ENCODE measurements around the gene LHFPL6. TPM values are rescaled to one million over a fixed set of nuclear protein-coding genes. Genes with fewer than 3 reads are reported as not detected.

LHFPL6 gene
- total RNA-seq, 2 experiments from 2014 or later: 0.60 to 0.74 TPM

- intact Hi-C loops (cut with micrococcal nuclease): no loop called here
- Mint-ChIP-seq H3K36me3 (ENCODE audit: low read depth) (no peaks in the 10 kb centered on the region), H3K27me3 (peaks cover 5% of the 10 kb centered on the region), H3K9me3 (no peaks in the 10 kb centered on the region), H3K4me1 (ENCODE audit: low read depth) (no peaks in the 10 kb centered on the region), H3K27ac (no peak overlapping the region), H3K4me3 (no peak overlapping the region)
- DNase-seq: no peak
- no peak for ATAC-seq
- POLR2A ChIA-PET: no interaction called here
- TF ChIP-seq CTCF (IDR thresholded peaks at IDR 0.05): no peak
- CTCF ChIA-PET: no interaction called here
These were observed 285.7 kb downstream of the LHFPL6 start for GRCh38 chr13:39317291-39317690.

GRCh38 chr13:39315796-39316195 is 287.2 kb downstream of the LHFPL6 start:
- intact Hi-C loops (cut with micrococcal nuclease): no loop called here
- ATAC-seq: no peak
- H3K4me1 Mint-ChIP-seq (ENCODE audit: low read depth): no peaks in the 10 kb centered on the region
- ChIA-PET POLR2A (no interaction called here), CTCF (no interaction called here)
- H3K36me3 Mint-ChIP-seq (ENCODE audit: low read depth): no peaks in the 10 kb centered on the region
- no peak for DNase-seq
- H3K4me3 Mint-ChIP-seq: no peak overlapping the region
- H3K9me3 Mint-ChIP-seq: no peaks in the 10 kb centered on the region
- peaks cover 5% of the 10 kb centered on the region for H3K27me3 Mint-ChIP-seq
- no peak overlapping the region for H3K27ac Mint-ChIP-seq
- TF ChIP-seq CTCF (IDR thresholded peaks at IDR 0.05): no peak

- H3K4me3 Mint-ChIP-seq: no peak overlapping the region
- no peak overlapping the region for H3K27ac Mint-ChIP-seq
- no peaks in the 10 kb centered on the region for H3K4me1 Mint-ChIP-seq (ENCODE audit: low read depth)
- H3K9me3 Mint-ChIP-seq: no peaks in the 10 kb centered on the region
- H3K36me3 Mint-ChIP-seq (ENCODE audit: low read depth): no peaks in the 10 kb centered on the region
- POLR2A ChIA-PET: no interaction called here
- no peak for DNase-seq
- H3K27me3 Mint-ChIP-seq: no peaks in the 10 kb centered on the region
- TF ChIP-seq CTCF (IDR thresholded peaks at IDR 0.05): no peak
- CTCF ChIA-PET: interaction anchor here (1.1 kb wide), 1 partner anchor 9 kb away, joined by 3 read pairs; no protein-coding TSS in a partner anchor
- ATAC-seq: no peak
- intact Hi-C loops (cut with micrococcal nuclease): no loop called here
These were observed 289.3 kb downstream of the LHFPL6 start for GRCh38 chr13:39313721-39314120.

- ATAC-seq: no peak
These were observed 290.4 kb downstream of the LHFPL6 start for GRCh38 chr13:39312596-39312995.

GRCh38 chr13:39311619-39312018 is 291.4 kb downstream of the LHFPL6 start:
- peaks cover 3% of the 10 kb centered on the region for H3K27me3 Mint-ChIP-seq
- ChIA-PET CTCF (no interaction called here), POLR2A (interaction anchor here (1.0 kb wide), 1 partner anchor 9 kb away, joined by 3 read pairs; no protein-coding TSS in a partner anchor)
- no peak for TF ChIP-seq CTCF (IDR thresholded peaks at IDR 0.05)
- no peaks in the 10 kb centered on the region for H3K9me3 Mint-ChIP-seq
- no peak for ATAC-seq
- no peaks in the 10 kb centered on the region for H3K36me3 Mint-ChIP-seq (ENCODE audit: low read depth)
- no peak for DNase-seq
- H3K4me3 Mint-ChIP-seq: no peak overlapping the region
- H3K4me1 Mint-ChIP-seq (ENCODE audit: low read depth): peaks cover 3% of the 10 kb centered on the region
- H3K27ac Mint-ChIP-seq: no peak overlapping the region
- intact Hi-C loops (cut with micrococcal nuclease): no loop called here

More at GRCh38 chr13:39312596-39312995, 290.4 kb downstream of the LHFPL6 start:
- Mint-ChIP-seq H3K9me3 (no peaks in the 10 kb centered on the region), H3K27ac (no peak overlapping the region), H3K4me1 (ENCODE audit: low read depth) (no peaks in the 10 kb centered on the region), H3K36me3 (ENCODE audit: low read depth) (no peaks in the 10 kb centered on the region), H3K4me3 (no peak overlapping the region), H3K27me3 (no peaks in the 10 kb centered on the region)
- DNase-seq: no peak
- intact Hi-C loops (cut with micrococcal nuclease): no loop called here
- no peak for TF ChIP-seq CTCF (IDR thresholded peaks at IDR 0.05)
- ChIA-PET CTCF (no interaction called here), POLR2A (interaction anchor here (0.6 kb wide), 1 partner anchor 74 kb away, joined by 3 read pairs; no protein-coding TSS in a partner anchor)

All from activated CD8-positive, alpha-beta T cell treated with anti-CD3 and anti-CD28 coated beads for 36 hours (primary cell).